ENCODE measurements around the gene DCBLD1. TPM values are rescaled to one million over a fixed set of nuclear protein-coding genes. Genes with fewer than 3 reads are reported as not detected.

DCBLD1 gene
- total RNA-seq, 1 experiment from 2014 or later = 19.5 TPM

GRCh38 chr6:117552618-117553017 is 70.1 kb downstream of the DCBLD1 start:
- Histone ChIP-seq H3K9me3 (ENCODE audit: control insufficient read depth in 1 of 2, insufficient read depth in 1 of 2, low read depth in 1 of 2, low read length in 2 of 2) (no peaks in the 10 kb centered on the region), H3K36me3 (ENCODE audit: control insufficient read depth in 1 of 2, insufficient read depth in 2 of 2, low read length in 2 of 2) (no peaks in the 10 kb centered on the region), H3K4me2 (ENCODE audit: low read length) (no peak overlapping the region), H3K9ac (ENCODE audit: low read length) (no peak overlapping the region), H4K20me1 (ENCODE audit: insufficient read depth) (no peaks in the 10 kb centered on the region), H2AFZ (ENCODE audit: low read depth, low read length, poor library complexity, severe bottlenecking) (no peak overlapping the region), H3K4me3 (replicated peaks in 1 of 2; ENCODE audit: low read depth in 1 of 2, low read length in 2 of 2) (no peak overlapping the region), H3K4me1 (ENCODE audit: control insufficient read depth in 1 of 2, insufficient read depth in 2 of 2, low read length in 2 of 2) (peaks cover 21 to 27% of the 10 kb centered on the region in 2 experiments), H3K27ac (ENCODE audit: low read depth, low read length) (no peak overlapping the region), H3K27me3 (ENCODE audit: insufficient read depth, low read length) (no peaks in the 10 kb centered on the region), H3K79me2 (ENCODE audit: insufficient read depth, low read length) (no peaks in the 10 kb centered on the region), H3K9me2 (ENCODE audit: insufficient read depth) (no peaks in the 10 kb centered on the region)
- CTCF ChIA-PET = interaction anchor here (1.1 kb wide), 1 partner anchor 103 kb away, joined by 3 read pairs; no protein-coding TSS in a partner anchor
- no peak for ATAC-seq
- no peak for DNase-seq (ENCODE audit: low read depth, low spot score)
- POLR2A ChIA-PET = no interaction called here
- BruUV-seq (replicated peaks) = no TSS peak
- intact Hi-C loops (cut with micrococcal nuclease) = no loop called here
- RAD21 ChIA-PET (ENCODE audit: low non-redundant PET in 1 of 2, low total read pairs in 2 of 2, uncharacterized antibody in 2 of 2, unreplicated experiment in 2 of 2) = interaction anchor here in 1 of 2 experiments (0.6 to 1.2 kb wide), 2 partner anchors 76 to 103 kb away, joined by 3 to 6 read pairs; no protein-coding TSS in a partner anchor
- TF ChIP-seq EZH2 (IDR thresholded peaks at IDR 0.05) = no peak
- no peak for TF ChIP-seq EZH2phosphoT487 (IDR thresholded peaks at IDR 0.05; ENCODE audit: borderline replicate concordance)
- no peak for TF ChIP-seq RAD21 (IDR thresholded peaks at IDR 0.05; ENCODE audit: low read depth)
- TF ChIP-seq ATF3 (IDR thresholded peaks at IDR 0.05) = no peak
- no peak for TF ChIP-seq FOSL1 (IDR thresholded peaks at IDR 0.05; ENCODE audit: low read depth)
- TF ChIP-seq JUND (IDR thresholded peaks at IDR 0.05) = no peak
- TF ChIP-seq POLR2A (IDR thresholded peaks at IDR 0.05; ENCODE audit: borderline replicate concordance, extremely low read depth, insufficient read depth, insufficient read length) = no peak
- TF ChIP-seq ELF1 (IDR thresholded peaks at IDR 0.05; ENCODE audit: borderline replicate concordance, low read depth) = no peak
- TF ChIP-seq SRF (IDR thresholded peaks at IDR 0.05; ENCODE audit: low read depth) = no peak
- no peak for TF ChIP-seq CTCF (IDR thresholded peaks at IDR 0.05 in 2 of 3, conservative IDR thresholded peaks at IDR 0.05 in 1 of 3; ENCODE audit: borderline replicate concordance in 1 of 3, insufficient read depth in 1 of 3, low read depth in 2 of 3, low read length in 2 of 3)
- TF ChIP-seq MAX (IDR thresholded peaks at IDR 0.05) = no peak
- TF ChIP-seq SP1 (IDR thresholded peaks at IDR 0.05; ENCODE audit: low read depth) = no peak
- no peak for TF ChIP-seq TCF7L2 (IDR thresholded peaks at IDR 0.05; ENCODE audit: borderline replicate concordance, extremely low read depth, insufficient read depth, insufficient read length)
- no peak for TF ChIP-seq ZBTB33 (IDR thresholded peaks at IDR 0.05; ENCODE audit: extremely low read depth, insufficient replicate concordance, low read length)
- TF ChIP-seq ZNF274 (IDR thresholded peaks at IDR 0.05; ENCODE audit: low read depth, low read length) = no peak
- TF ChIP-seq SIN3A (IDR thresholded peaks at IDR 0.05; ENCODE audit: low read depth) = no peak
- no peak for TF ChIP-seq POLR2AphosphoS5 (IDR thresholded peaks at IDR 0.05; ENCODE audit: low read depth, low read length)
